H9 (cell line): ENCODE results near the gene SOX18. TPM values are rescaled to one million over a fixed set of nuclear protein-coding genes. Genes with fewer than 3 reads are reported as not detected.

ENCODE experiments used
- DNase-seq: peaks from one replicate; pipeline ENCODE4 v3.0.0-alpha.2; 2017
- H2AFZ ChIP-seq: one replicate; pipeline ENCODE4 v1.6.1; 2013; ENCODE audit warnings: mild to moderate bottlenecking, low read length, control low read depth, moderate library complexity
- H2AK5ac ChIP-seq: 2 replicates; pipeline ENCODE4 v1.6.1; 2013; ENCODE audit warnings: low read length, control low read depth, mixed read lengths; ENCODE audit not compliant: insufficient read length
- H2BK120ac ChIP-seq: one replicate; pipeline ENCODE4 v1.6.1; 2013; ENCODE audit warnings: low read depth, mild to moderate bottlenecking, low read length, control low read depth, inconsistent platforms; ENCODE audit not compliant: poor library complexity, severe bottlenecking
- H2BK12ac ChIP-seq: 2 replicates; pipeline ENCODE4 v1.6.1; 2013; ENCODE audit warnings: low read length, control low read depth, mixed read lengths, low read depth; ENCODE audit not compliant: insufficient read length
- H2BK15ac ChIP-seq: 2 replicates; pipeline ENCODE4 v1.6.1; 2013; ENCODE audit warnings: low read depth, low read length, control low read depth
- H2BK20ac ChIP-seq: one replicate; pipeline ENCODE4 v1.6.1; 2013; ENCODE audit warnings: low read depth, mild to moderate bottlenecking, low read length, control low read depth, inconsistent platforms; ENCODE audit not compliant: poor library complexity, severe bottlenecking
- H2BK5ac ChIP-seq: 2 replicates; pipeline ENCODE4 v1.6.1; 2013; ENCODE audit warnings: low read length, control low read depth, mixed read lengths; ENCODE audit not compliant: insufficient read length
- H3K14ac ChIP-seq: 2 replicates; pipeline ENCODE4 v1.6.1; 2013; ENCODE audit warnings: low read length, control low read depth; ENCODE audit not compliant: insufficient read depth
- H3K18ac ChIP-seq: 2 replicates; pipeline ENCODE4 v1.6.1; 2013; ENCODE audit warnings: low read depth, mild to moderate bottlenecking, mixed read lengths, low read length, control low read depth; ENCODE audit not compliant: insufficient read length
- H3K23ac ChIP-seq: 2 replicates; pipeline ENCODE4 v1.6.1; 2013; ENCODE audit warnings: low read length, control low read depth, mixed read lengths, low read depth; ENCODE audit not compliant: insufficient read length
- H3K23me2 ChIP-seq: 2 replicates; pipeline ENCODE4 v1.6.1; 2013; ENCODE audit warnings: low read depth, mild to moderate bottlenecking, mixed read lengths, low read length, control low read depth; ENCODE audit not compliant: insufficient read length, poor library complexity, severe bottlenecking
- H3K27ac ChIP-seq: 2 replicates; pipeline ENCODE4 v1.5.1; 2013; ENCODE audit warnings: low read length, control low read depth, mixed read lengths, low read depth; ENCODE audit not compliant: insufficient read length
- H3K27me3 ChIP-seq: 2 replicates; pipeline ENCODE4 v1.6.1; 2013; ENCODE audit warnings: low read length, control low read depth, inconsistent platforms; ENCODE audit not compliant: insufficient read depth
- H3K4ac ChIP-seq: 2 replicates; pipeline ENCODE4 v1.6.1; 2013; ENCODE audit warnings: low read depth, mild to moderate bottlenecking, control low read depth, inconsistent platforms, low read length, moderate library complexity
- H3K4me1 ChIP-seq: 2 replicates; pipeline ENCODE4 v1.6.1; 2013; ENCODE audit warnings: low read length, control low read depth, inconsistent platforms; ENCODE audit not compliant: insufficient read depth
- H3K4me2 ChIP-seq: 2 replicates; pipeline ENCODE4 v1.6.1; 2013; ENCODE audit warnings: low read length, control low read depth, mixed read lengths; ENCODE audit not compliant: insufficient read length, insufficient read depth
- H3K56ac ChIP-seq: 2 replicates; pipeline ENCODE4 v1.6.1; 2013; ENCODE audit warnings: low read depth, mild to moderate bottlenecking, mixed read lengths, low read length, control low read depth; ENCODE audit not compliant: insufficient read length
- H3K79me1 ChIP-seq: 2 replicates; pipeline ENCODE4 v1.6.1; 2013; ENCODE audit warnings: low read depth, mild to moderate bottlenecking, moderate library complexity, low read length, control low read depth, inconsistent platforms; ENCODE audit not compliant: insufficient read depth, poor library complexity, severe bottlenecking
- H3K79me2 ChIP-seq: 2 replicates; pipeline ENCODE4 v1.6.1; 2013; ENCODE audit warnings: low read length, control low read depth, inconsistent platforms; ENCODE audit not compliant: insufficient read depth
- H3K9ac ChIP-seq: 2 replicates; pipeline ENCODE4 v1.6.1; 2013; ENCODE audit warnings: low read length, control low read depth, mixed read lengths; ENCODE audit not compliant: insufficient read length; ENCODE audit errors: extremely low read depth
- H3K9me3 ChIP-seq: one replicate; pipeline ENCODE4 v1.6.1; 2013; ENCODE audit warnings: low read depth, low read length, inconsistent platforms; ENCODE audit not compliant: control insufficient read depth
- H3T11ph ChIP-seq: one replicate; pipeline ENCODE4 v1.6.1; 2013; ENCODE audit warnings: mild to moderate bottlenecking, low read length, control low read depth, inconsistent platforms
- H4K20me1 ChIP-seq: one replicate; pipeline ENCODE4 v1.6.1; 2013; ENCODE audit not compliant: control insufficient read depth, insufficient read length, insufficient read depth
- H4K5ac ChIP-seq: 2 replicates; pipeline ENCODE4 v1.6.1; 2013; ENCODE audit warnings: low read depth, mild to moderate bottlenecking, mixed read lengths, low read length, control low read depth; ENCODE audit not compliant: insufficient read length
- H4K8ac ChIP-seq: replicated peaks from 2 replicates; pipeline ENCODE4 v1.6.1; 2013; ENCODE audit warnings: low read length, control low read depth, mixed read lengths, low read depth; ENCODE audit not compliant: insufficient read length
- H4K91ac ChIP-seq: 2 replicates; pipeline ENCODE4 v1.6.1; 2013; ENCODE audit warnings: low read depth, mild to moderate bottlenecking, moderate library complexity, mixed read lengths, low read length, control low read depth; ENCODE audit not compliant: insufficient read length
- H3K27ac Mint-ChIP-seq, 3 experiments: 2 replicates in 2 of 3; 3 replicates in 1 of 3; pipeline ENCODE4 v1.8.0; 2020 to 2021; ENCODE audit warnings: mixed read lengths in 3 of 3, mild to moderate bottlenecking in 1 of 3, moderate library complexity in 1 of 3
- H3K27me3 Mint-ChIP-seq: 2 replicates; pipeline ENCODE4 v1.8.0; 2021; ENCODE audit warnings: low read depth, mild to moderate bottlenecking, moderate library complexity, mixed read lengths
- H3K36me3 Mint-ChIP-seq, 3 experiments: 2 replicates in 2 of 3; 3 replicates in 1 of 3; pipeline ENCODE4 v1.8.0; 2020 to 2021; ENCODE audit warnings: low read depth in 3 of 3, mixed read lengths in 3 of 3; ENCODE audit not compliant: insufficient read depth in 1 of 3
- H3K4me1 Mint-ChIP-seq, 2 experiments: 2 replicates each; pipeline ENCODE4 v1.8.0; 2020; ENCODE audit warnings: mixed read lengths in 2 of 2
- H3K4me3 Mint-ChIP-seq, 2 experiments: 2 replicates in 1 of 2; 3 replicates in 1 of 2; pipeline ENCODE4 v1.8.0; 2020 to 2021; ENCODE audit warnings: mild to moderate bottlenecking in 2 of 2, mixed read lengths in 2 of 2, moderate library complexity in 1 of 2
- H3K9me3 Mint-ChIP-seq, 2 experiments: 2 replicates in 1 of 2; 3 replicates in 1 of 2; pipeline ENCODE4 v1.8.0; 2020; ENCODE audit warnings: mild to moderate bottlenecking in 2 of 2, mixed read lengths in 2 of 2, moderate library complexity in 1 of 2
- WGBS: extraction: QIAGEN DNeasy Blood & Tissue Kit; methylation state at CpG from one replicate; pipeline ENCODE4 v1.1.7; 2013; ENCODE audit warnings: missing lambda C conversion rate, low lambda C conversion rate, mixed read lengths; ENCODE audit not compliant: insufficient read length; ENCODE audit errors: extremely low coverage; 5-methylcytosine and 5-hydroxymethylcytosine counted together
- total RNA-seq: library from RNA; stranded (reverse); gene quantifications from 2 replicates; pipeline ENCODE4 v1.2.1, GENCODE V29; 2021
- TF ChIP-seq, protein P1 (sequence below): fragments of 200-600 bp; sonication (generic); conservative IDR thresholded peaks from 3 replicates; pipeline ENCODE4 v1.8.0; 2021; ENCODE audit warnings: antibody characterized with exemption, mild to moderate bottlenecking

Gene SOX18
- total RNA-seq, 1 experiment from 2014 or later, result 2.0 TPM

DNA sequence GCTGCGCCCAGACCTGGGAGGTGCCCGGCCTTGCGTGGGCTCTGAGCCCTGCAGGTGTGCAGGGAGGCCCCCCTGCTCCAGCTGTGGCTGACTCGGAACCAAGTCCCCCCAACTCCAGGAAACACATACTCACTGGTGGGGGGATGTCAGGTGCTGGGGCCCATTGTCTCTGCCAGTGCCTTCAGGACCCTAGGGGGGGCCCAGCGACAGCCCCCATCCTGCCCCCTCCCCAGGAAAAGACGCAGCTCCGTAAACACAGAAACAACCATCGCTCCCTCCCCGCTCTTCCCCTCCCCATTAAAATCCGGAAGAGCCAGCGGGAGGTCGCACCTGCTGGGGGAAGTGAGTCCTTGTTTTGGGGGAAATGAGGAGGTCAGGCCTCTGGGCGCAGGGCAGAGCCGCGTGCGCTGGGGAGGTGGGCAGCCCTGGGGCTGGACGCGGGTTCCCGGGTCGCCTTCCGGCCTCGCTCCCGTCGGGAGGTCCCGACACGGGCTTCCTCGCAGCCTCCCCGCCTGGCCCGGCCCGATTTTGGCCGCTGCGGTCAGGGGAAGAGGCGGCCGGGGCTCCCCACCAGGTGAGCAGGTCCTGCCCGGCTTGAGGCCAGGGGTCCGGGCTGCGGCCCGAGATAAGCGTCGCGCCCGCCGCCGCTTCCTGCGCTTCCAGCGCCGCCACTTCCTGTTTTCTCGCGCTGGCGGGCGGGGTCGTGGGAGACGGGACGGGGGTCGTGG, 7.2 kb downstream of the SOX18 start:
- Histone ChIP-seq H3K23me2 (peaks cover 14% of the 10 kb centered on the region), H2BK12ac (no peak overlapping the region), H4K8ac (no peak overlapping the region), H3K79me1 (no peaks in the 10 kb centered on the region), H2AK5ac (no peak overlapping the region), H3K27me3 (peaks cover 26% of the 10 kb centered on the region; the same call in 1 of the 2 replicates), H3K4me1 (peaks cover 5% of the 10 kb centered on the region; the same call in 1 of the 2 replicates), H3K9ac (no peak overlapping the region), H4K5ac (no peak overlapping the region), H3K18ac (no peak overlapping the region), H3K4me2 (peak overlapping the region; percentile 65), H2AFZ (no peak overlapping the region), H2BK120ac (no peak overlapping the region), H3K56ac (no peak overlapping the region), H2BK5ac (no peak overlapping the region), H3K23ac (no peak overlapping the region), H3K9me3 (no peaks in the 10 kb centered on the region), H3K14ac (peak overlapping the region; percentile 51; the same call in 1 of the 2 replicates), H3K27ac (no peak overlapping the region), H2BK15ac (no peak overlapping the region), H3K79me2 (no peaks in the 10 kb centered on the region), H2BK20ac (no peak overlapping the region), H4K91ac (no peak overlapping the region), H3T11ph (no peak overlapping the region), H4K20me1 (no peaks in the 10 kb centered on the region), H3K4ac (no peak overlapping the region)
- H3K36me3 Mint-ChIP-seq, result peaks cover 0 to 2% (median 0%) of the 10 kb centered on the region in 3 experiments; a peak in 3 of 7 replicates
- peak overlapping the region; percentile 48 to 75 for H3K4me3 Mint-ChIP-seq
- TF ChIP-seq, protein P1, sequence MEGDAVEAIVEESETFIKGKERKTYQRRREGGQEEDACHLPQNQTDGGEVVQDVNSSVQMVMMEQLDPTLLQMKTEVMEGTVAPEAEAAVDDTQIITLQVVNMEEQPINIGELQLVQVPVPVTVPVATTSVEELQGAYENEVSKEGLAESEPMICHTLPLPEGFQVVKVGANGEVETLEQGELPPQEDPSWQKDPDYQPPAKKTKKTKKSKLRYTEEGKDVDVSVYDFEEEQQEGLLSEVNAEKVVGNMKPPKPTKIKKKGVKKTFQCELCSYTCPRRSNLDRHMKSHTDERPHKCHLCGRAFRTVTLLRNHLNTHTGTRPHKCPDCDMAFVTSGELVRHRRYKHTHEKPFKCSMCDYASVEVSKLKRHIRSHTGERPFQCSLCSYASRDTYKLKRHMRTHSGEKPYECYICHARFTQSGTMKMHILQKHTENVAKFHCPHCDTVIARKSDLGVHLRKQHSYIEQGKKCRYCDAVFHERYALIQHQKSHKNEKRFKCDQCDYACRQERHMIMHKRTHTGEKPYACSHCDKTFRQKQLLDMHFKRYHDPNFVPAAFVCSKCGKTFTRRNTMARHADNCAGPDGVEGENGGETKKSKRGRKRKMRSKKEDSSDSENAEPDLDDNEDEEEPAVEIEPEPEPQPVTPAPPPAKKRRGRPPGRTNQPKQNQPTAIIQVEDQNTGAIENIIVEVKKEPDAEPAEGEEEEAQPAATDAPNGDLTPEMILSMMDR, result no peak
- H3K9me3 Mint-ChIP-seq, result peaks cover 2 to 3% of the 10 kb centered on the region in 2 experiments; a peak in 2 of 5 replicates
- no peak for DNase-seq
- no peak overlapping the region for H3K27ac Mint-ChIP-seq
- peaks cover 82% of the 10 kb centered on the region for H3K27me3 Mint-ChIP-seq
- peaks cover 18 to 26% of the 10 kb centered on the region in 2 experiments for H3K4me1 Mint-ChIP-seq
- no CpG with 5 or more reads among the region's 55 CpGs for WGBS
